ENCODE measurements around the gene PPP1R9A. TPM values are rescaled to one million over a fixed set of nuclear protein-coding genes. Genes with fewer than 3 reads are reported as not detected.

Gene PPP1R9A
- polyA plus RNA-seq, 3 donors: not detected

GRCh38 chr7:95304990-95305389, 397.6 kb downstream of the PPP1R9A start:
- Histone ChIP-seq H3K4me2 (replicated peaks; ENCODE audit: extremely low read depth, low read length, poor library complexity, severe bottlenecking) (no peak overlapping the region), H3K9me3 (replicated peaks in 1 of 2; ENCODE audit: control insufficient read depth in 1 of 2, insufficient read depth in 1 of 2, low read length in 2 of 2) (no peaks in the 10 kb centered on the region), H2AFZ (ENCODE audit: insufficient read depth, low read depth, low read length, poor library complexity, severe bottlenecking) (no peak overlapping the region), H3K27ac (ENCODE audit: low read depth in 1 of 2, low read length in 2 of 2) (no peak overlapping the region), H3K9ac (ENCODE audit: insufficient read depth, low read length, poor library complexity, severe bottlenecking) (no peak overlapping the region), H3K4me1 (ENCODE audit: control insufficient read depth in 1 of 2, insufficient read depth in 2 of 2, low read length in 2 of 2) (no peaks in the 10 kb centered on the region), H3K4me3 (replicated peaks in 1 of 3; ENCODE audit: low read depth in 2 of 3, low read length in 3 of 3) (no peak overlapping the region), H4K20me1 (ENCODE audit: insufficient read depth, low read length) (no peaks in the 10 kb centered on the region), H3K36me3 (replicated peaks in 1 of 2; ENCODE audit: control insufficient read depth in 1 of 2, insufficient read depth in 2 of 2, low read length in 2 of 2) (no peaks in the 10 kb centered on the region), H3K27me3 (ENCODE audit: control insufficient read depth in 2 of 2, insufficient read depth in 2 of 2, low read length in 2 of 2) (no peaks in the 10 kb centered on the region), H3K79me2 (ENCODE audit: insufficient read depth, low read length) (no peaks in the 10 kb centered on the region)
- intact Hi-C loops (cut with micrococcal nuclease): no loop called here
- no peak overlapping the region for H3K4me3 Mint-ChIP-seq
- 100% methylated on average over 2 of the region's 7 CpGs for WGBS (ENCODE audit: insufficient coverage)
- peaks cover 0 to 6% (median 0%) of the 10 kb centered on the region in 7 donors for H3K9me3 Mint-ChIP-seq
- no peak overlapping the region for H3K27ac Mint-ChIP-seq
- TF ChIP-seq, protein P1, sequence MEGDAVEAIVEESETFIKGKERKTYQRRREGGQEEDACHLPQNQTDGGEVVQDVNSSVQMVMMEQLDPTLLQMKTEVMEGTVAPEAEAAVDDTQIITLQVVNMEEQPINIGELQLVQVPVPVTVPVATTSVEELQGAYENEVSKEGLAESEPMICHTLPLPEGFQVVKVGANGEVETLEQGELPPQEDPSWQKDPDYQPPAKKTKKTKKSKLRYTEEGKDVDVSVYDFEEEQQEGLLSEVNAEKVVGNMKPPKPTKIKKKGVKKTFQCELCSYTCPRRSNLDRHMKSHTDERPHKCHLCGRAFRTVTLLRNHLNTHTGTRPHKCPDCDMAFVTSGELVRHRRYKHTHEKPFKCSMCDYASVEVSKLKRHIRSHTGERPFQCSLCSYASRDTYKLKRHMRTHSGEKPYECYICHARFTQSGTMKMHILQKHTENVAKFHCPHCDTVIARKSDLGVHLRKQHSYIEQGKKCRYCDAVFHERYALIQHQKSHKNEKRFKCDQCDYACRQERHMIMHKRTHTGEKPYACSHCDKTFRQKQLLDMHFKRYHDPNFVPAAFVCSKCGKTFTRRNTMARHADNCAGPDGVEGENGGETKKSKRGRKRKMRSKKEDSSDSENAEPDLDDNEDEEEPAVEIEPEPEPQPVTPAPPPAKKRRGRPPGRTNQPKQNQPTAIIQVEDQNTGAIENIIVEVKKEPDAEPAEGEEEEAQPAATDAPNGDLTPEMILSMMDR (IDR thresholded peaks at IDR 0.05): no peak
- DNase-seq: no peak
- H3K27me3 Mint-ChIP-seq (ENCODE audit: low read depth in 3 of 3): peaks cover 1 to 4% (median 3%) of the 10 kb centered on the region in 3 donors
- no peaks in the 10 kb centered on the region for H3K36me3 Mint-ChIP-seq
- no peaks in the 10 kb centered on the region for H3K4me1 Mint-ChIP-seq

GRCh38 chr7:95309951-95310350, 402.6 kb downstream of the PPP1R9A start:
- WGBS (ENCODE audit: insufficient coverage): no CpG with 5 or more reads among the region's 2 CpGs
- H3K4me1 ChIP-seq (ENCODE audit: control insufficient read depth in 1 of 2, insufficient read depth in 2 of 2, low read length in 2 of 2): no peaks in the 10 kb centered on the region
- no peaks in the 10 kb centered on the region for H3K79me2 ChIP-seq (ENCODE audit: insufficient read depth, low read length)
- H3K9me3 ChIP-seq (replicated peaks in 1 of 2; ENCODE audit: control insufficient read depth in 1 of 2, insufficient read depth in 1 of 2, low read length in 2 of 2): no peaks in the 10 kb centered on the region
- no peaks in the 10 kb centered on the region for H4K20me1 ChIP-seq (ENCODE audit: insufficient read depth, low read length)
- peaks cover 3 to 6% (median 4%) of the 10 kb centered on the region in 3 donors for H3K27me3 Mint-ChIP-seq (ENCODE audit: low read depth in 3 of 3)
- H3K4me1 Mint-ChIP-seq: no peaks in the 10 kb centered on the region
- TF ChIP-seq, protein P1 (IDR thresholded peaks at IDR 0.05): no peak
- DNase-seq: no peak
- no peak overlapping the region for H3K4me3 ChIP-seq (replicated peaks in 1 of 3; ENCODE audit: low read depth in 2 of 3, low read length in 3 of 3)
- H3K36me3 ChIP-seq (replicated peaks in 1 of 2; ENCODE audit: control insufficient read depth in 1 of 2, insufficient read depth in 2 of 2, low read length in 2 of 2): no peaks in the 10 kb centered on the region
- H2AFZ ChIP-seq (ENCODE audit: insufficient read depth, low read depth, low read length, poor library complexity, severe bottlenecking): no peak overlapping the region
- no peaks in the 10 kb centered on the region for H3K36me3 Mint-ChIP-seq
- no peaks in the 10 kb centered on the region for H3K27me3 ChIP-seq (ENCODE audit: control insufficient read depth in 2 of 2, insufficient read depth in 2 of 2, low read length in 2 of 2)
- no peak overlapping the region for H3K9ac ChIP-seq (ENCODE audit: insufficient read depth, low read length, poor library complexity, severe bottlenecking)
- no peak overlapping the region for H3K27ac Mint-ChIP-seq
- peaks cover 0 to 3% (median 0%) of the 10 kb centered on the region in 7 donors for H3K9me3 Mint-ChIP-seq
- no peak overlapping the region for H3K4me2 ChIP-seq (replicated peaks; ENCODE audit: extremely low read depth, low read length, poor library complexity, severe bottlenecking)
- H3K27ac ChIP-seq (ENCODE audit: low read depth in 1 of 2, low read length in 2 of 2): no peak overlapping the region
- intact Hi-C loops (cut with micrococcal nuclease): no loop called here
- no peak overlapping the region for H3K4me3 Mint-ChIP-seq
